HG02840 (cell line): ENCODE measurements around the gene PARD6G.

Experiments
- ATAC-seq: cut with Tn5 transposase; IDR thresholded peaks from one replicate; pipeline ENCODE4 v1.9.1; 2021; ENCODE audit warnings: mild to moderate bottlenecking, moderate library complexity, moderate number of reproducible peaks; ENCODE audit not compliant: unreplicated experiment, low FRiP score

Gene PARD6G

DNA sequence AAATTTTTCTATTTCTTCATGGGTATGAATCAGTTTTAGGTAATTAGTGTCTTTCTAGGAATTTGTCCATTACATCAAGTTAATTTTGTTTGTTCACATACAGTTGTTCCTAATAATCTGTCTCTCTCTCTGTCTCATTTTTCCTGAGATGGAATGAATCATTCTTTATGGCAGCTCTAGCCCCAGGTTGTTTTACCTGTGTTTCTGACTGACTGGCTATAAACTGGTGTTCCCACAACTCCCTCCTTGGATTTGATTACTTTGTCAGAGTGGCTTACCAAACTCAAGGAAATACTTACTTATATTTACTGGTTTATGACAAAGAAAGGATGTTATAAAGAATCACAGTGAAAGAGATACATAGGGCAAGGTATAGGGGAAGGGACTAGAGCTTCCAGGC is 123.2 kb downstream of the PARD6G start:
- no peak for ATAC-seq

- ATAC-seq: no peak
Measured at GRCh38 chr18:80120932-80121331, 126.4 kb downstream of the PARD6G start.

DNA sequence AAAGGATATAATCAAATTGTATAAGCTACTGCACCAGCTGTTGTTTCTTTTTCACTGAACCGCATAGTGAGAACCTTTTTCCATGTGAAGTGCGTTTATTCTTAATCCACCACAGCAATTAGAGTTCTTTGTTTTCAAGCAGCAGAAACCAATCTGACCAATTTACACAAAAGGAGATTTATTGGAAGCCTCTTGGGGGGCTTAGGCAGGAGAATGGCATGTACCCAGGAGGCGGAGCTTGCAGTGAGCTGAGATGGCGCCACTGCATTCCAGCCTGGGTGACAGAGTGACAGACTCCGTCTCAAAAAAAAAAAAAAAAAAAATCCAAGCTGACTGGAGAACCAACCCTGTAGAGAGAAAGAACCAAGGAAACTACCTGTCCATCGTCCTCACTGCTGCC is 128.2 kb downstream of the PARD6G start:
- ATAC-seq: no peak

DNA sequence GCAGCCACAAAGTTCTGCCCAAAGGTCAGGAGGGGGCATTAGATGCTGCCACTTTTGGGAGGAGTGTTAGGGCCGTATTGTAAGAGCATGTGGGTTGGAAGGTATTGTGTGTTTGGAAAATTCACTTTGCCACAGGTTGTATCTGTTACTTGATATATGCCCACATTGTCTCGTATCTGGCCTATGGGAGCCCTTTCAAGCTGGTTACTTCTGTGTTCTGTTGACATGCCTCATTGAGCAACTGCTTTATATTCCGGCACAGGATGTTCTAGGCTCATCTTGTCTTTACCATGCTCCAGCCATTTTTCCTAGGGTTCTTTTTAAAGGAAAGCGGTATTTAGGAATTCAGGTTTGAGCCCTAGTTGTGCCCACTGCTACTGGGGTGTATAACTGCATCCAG is 132.3 kb downstream of the PARD6G start:
- no peak for ATAC-seq

DNA sequence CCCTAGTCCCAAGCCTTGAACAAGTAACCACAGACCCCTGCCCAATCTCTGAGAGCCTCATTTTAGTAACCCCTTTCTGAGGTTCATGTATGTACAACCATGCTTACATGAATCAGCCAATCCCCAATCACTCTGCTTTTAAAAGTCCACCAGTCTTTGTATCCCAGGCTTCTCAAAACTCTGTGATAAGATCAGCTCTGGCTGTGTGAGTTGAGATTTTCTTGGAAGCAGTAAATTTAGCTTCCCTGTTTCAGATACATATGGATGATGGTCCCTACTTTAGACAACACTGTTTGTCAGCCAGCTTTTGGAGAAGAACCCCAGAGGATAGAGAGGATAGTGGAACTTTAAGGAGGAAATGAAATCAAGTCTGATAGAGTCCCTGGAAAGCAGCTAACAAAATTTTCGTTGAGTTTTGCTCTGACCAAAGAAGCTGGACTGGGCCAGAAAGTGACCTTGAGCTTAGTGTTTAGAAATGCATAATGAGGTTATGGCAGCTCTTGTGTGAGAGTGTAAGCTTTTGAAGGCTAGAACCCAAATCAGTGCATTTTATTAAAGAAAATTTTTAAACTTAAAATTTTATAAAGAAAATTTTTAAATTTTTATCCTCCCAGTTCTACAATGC is 134.6 kb downstream of the PARD6G start:
- ATAC-seq: no peak

- ATAC-seq: peak; percentile 8
Measured at GRCh38 chr18:80109676-80110078, 137.6 kb downstream of the PARD6G start.

- peak; percentile 60 for ATAC-seq
Measured at GRCh38 chr18:80108739-80109675, 138.3 kb downstream of the PARD6G start, which contains the start of gene ADNP2. ADNP2 (plus strand) TSS chr18:80109262; CDS start chr18:80117543, 8,281 bp downstream.

GRCh38 chr18:80108121-80108536 is 139.2 kb downstream of the PARD6G start:
- no peak for ATAC-seq

GRCh38 chr18:80107426-80107825 is 139.9 kb downstream of the PARD6G start:
- ATAC-seq: no peak
